Ectodermal cell (in vitro differentiated cells): ENCODE measurements around the gene CEP78.

Experiments used
- H3K27ac ChIP-seq: 2 replicates; pipeline ENCODE4 v1.7.0; 2013; ENCODE audit warnings: mild to moderate bottlenecking, low read depth, low read length; ENCODE audit not compliant: insufficient read depth, poor library complexity, severe bottlenecking
- H3K27me3 ChIP-seq: 2 replicates; pipeline ENCODE4 v1.7.0; 2013; ENCODE audit warnings: mild to moderate bottlenecking, low read length; ENCODE audit not compliant: insufficient read depth, control insufficient read depth, poor library complexity, severe bottlenecking
- H3K36me3 ChIP-seq: one replicate; pipeline ENCODE4 v1.7.0; 2013; ENCODE audit warnings: low read length; ENCODE audit not compliant: control insufficient read depth, insufficient read depth
- H3K4me1 ChIP-seq: one replicate; pipeline ENCODE4 v1.7.0; 2013; ENCODE audit warnings: low read length; ENCODE audit not compliant: control insufficient read depth, insufficient read depth
- H3K4me3 ChIP-seq: 2 replicates; pipeline ENCODE4 v1.7.0; 2013; ENCODE audit warnings: low read depth, low read length, control low read depth; ENCODE audit not compliant: insufficient read depth
- H3K9me3 ChIP-seq: 2 replicates; pipeline ENCODE4 v1.7.0; 2013; ENCODE audit warnings: mild to moderate bottlenecking, low read length, moderate library complexity; ENCODE audit not compliant: control insufficient read depth
- WGBS, 2 experiments: methylation state at CpG; one replicate each; pipeline ENCODE4 v1.1.7; 2013; ENCODE audit warnings: missing lambda C conversion rate in 2 of 2; 5-methylcytosine and 5-hydroxymethylcytosine counted together

Gene CEP78

DNA sequence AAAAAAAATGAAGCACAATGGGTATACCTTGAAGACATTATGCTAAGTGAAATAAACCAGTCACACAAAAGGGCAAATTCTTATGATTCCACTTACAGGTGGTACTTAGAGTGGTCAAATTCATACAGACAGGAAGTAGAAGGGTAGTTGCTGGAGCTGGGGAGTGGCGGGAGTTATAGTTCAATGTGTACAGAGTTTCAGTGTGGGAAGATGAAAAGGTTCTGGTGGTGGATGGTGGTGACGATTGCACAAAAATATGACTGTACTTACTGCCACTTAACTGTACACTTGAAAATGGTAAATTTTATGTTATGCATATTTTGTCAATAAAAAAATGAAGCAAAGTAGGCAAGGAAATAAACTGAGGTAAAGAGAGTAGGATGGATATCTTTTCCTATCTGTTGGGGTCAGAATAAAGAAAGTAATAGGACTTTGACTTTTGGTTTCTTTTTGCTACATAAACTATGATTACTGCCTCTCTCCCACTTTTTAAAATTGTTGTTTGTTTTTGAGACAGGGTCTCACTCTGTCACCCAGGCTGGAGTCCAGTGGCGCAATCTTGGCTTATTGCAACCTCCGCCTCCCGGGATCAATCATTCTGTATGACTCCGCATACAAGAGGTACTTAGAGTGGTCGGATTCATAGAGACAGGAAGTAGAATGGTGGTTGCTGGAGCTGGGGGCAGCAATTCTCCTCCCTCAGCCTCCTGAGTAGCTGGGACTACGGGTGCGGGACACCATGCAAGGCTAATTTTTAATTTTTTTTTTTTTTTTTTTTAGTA is 57.0 kb downstream of the CEP78 start:
- H3K4me1 ChIP-seq, result peaks cover 21% of the 10 kb centered on the region
- 95 to 96% methylated on average over 9 of the region's 9 CpGs for WGBS, 2 experiments
- H3K36me3 ChIP-seq, result no peaks in the 10 kb centered on the region
- H3K4me3 ChIP-seq, result no peak overlapping the region
- H3K27me3 ChIP-seq, result no peaks in the 10 kb centered on the region
- H3K27ac ChIP-seq, result no peak overlapping the region
- no peaks in the 10 kb centered on the region for H3K9me3 ChIP-seq

GRCh38 chr9:78294290-78295176 is 58.7 kb downstream of the CEP78 start:
- Histone ChIP-seq H3K36me3 (no peaks in the 10 kb centered on the region), H3K9me3 (no peaks in the 10 kb centered on the region), H3K27ac (no peak overlapping the region), H3K4me1 (peaks cover 21% of the 10 kb centered on the region), H3K4me3 (no peak overlapping the region), H3K27me3 (no peaks in the 10 kb centered on the region)
- 88 to 97% methylated on average over 5 of the region's 5 CpGs for WGBS, 2 experiments

DNA sequence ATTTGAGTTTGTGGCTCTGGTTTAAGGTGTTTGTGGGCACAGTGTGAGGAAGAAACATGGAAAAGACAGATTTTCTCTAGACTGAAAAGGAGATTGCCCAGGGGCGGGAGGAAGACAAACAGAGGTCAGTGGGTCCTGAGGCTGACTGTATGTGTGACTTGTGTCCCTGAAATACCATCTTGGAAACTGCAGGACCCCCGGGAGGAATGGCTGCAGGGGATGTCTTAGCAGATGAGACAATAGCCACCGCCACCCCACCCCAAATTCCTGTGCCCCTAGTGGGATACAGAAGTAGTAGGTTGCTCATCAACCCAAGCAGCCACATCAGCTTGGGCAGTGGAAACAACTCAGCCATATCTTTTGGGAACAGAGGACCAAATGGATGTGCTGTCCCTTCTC is 59.3 kb downstream of the CEP78 start:
- no peaks in the 10 kb centered on the region for H3K9me3 ChIP-seq
- no peaks in the 10 kb centered on the region for H3K36me3 ChIP-seq
- no peak overlapping the region for H3K4me3 ChIP-seq
- no peaks in the 10 kb centered on the region for H3K27me3 ChIP-seq
- H3K27ac ChIP-seq, result no peak overlapping the region
- WGBS, 2 experiments, result 79 to 86% methylated on average over 3 of the region's 3 CpGs
- H3K4me1 ChIP-seq, result peaks cover 21% of the 10 kb centered on the region

DNA sequence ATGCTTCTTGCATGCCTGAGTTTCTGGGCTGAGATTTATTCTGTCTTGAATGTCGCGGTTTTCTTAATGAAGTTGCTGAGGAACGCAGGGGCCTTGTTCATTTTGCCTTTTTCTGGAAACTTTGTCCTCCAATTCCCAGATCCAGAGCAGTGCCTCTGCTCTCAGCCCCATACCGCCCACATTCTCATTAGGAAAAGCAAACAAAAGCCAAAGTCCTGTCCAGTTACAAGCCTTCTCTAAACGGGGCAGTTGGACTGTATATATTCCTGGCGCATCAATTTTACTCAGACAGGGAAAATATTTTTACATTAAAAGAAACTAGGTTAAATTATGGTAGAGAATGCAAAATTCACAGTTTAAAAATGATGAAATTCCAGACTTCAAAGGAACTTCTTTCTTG is 59.9 kb downstream of the CEP78 start:
- peak overlapping the region; percentile 96 for H3K27ac ChIP-seq
- H3K4me1 ChIP-seq, result peaks cover 21% of the 10 kb centered on the region
- 66 to 69% methylated on average over 5 of the region's 6 CpGs for WGBS, 2 experiments
- no peaks in the 10 kb centered on the region for H3K27me3 ChIP-seq
- peaks cover 2% of the 10 kb centered on the region for H3K36me3 ChIP-seq
- H3K4me3 ChIP-seq, result peak overlapping the region; percentile 94
- H3K9me3 ChIP-seq, result no peaks in the 10 kb centered on the region

GRCh38 chr9:78296201-78296892 is 60.5 kb downstream of the CEP78 start:
- Histone ChIP-seq H3K4me1 (peaks cover 20% of the 10 kb centered on the region), H3K36me3 (peaks cover 8% of the 10 kb centered on the region), H3K9me3 (no peaks in the 10 kb centered on the region), H3K27ac (peak overlapping the region; percentile 96), H3K4me3 (peak overlapping the region; percentile 94), H3K27me3 (no peaks in the 10 kb centered on the region)
- 3% methylated on average over 31 to 32 of the region's 32 CpGs for WGBS, 2 experiments

GRCh38 chr9:78296893-78297671 is 61.2 kb downstream of the CEP78 start, which contains the start of gene PSAT1:
Gene PSAT1 (plus strand): TSS chr9:78297125. CDS start chr9:78297211, 86 bp downstream.
- Histone ChIP-seq H3K9me3 (no peaks in the 10 kb centered on the region), H3K36me3 (peaks cover 14% of the 10 kb centered on the region), H3K27ac (peak within 1 kb of the TSS; percentile 96), H3K27me3 (no peaks in the 10 kb centered on the region), H3K4me1 (peaks cover 18% of the 10 kb centered on the region), H3K4me3 (peak within 1 kb of the TSS; percentile 94)
- 0% methylated on average over 76 of the region's 76 CpGs for WGBS, 2 experiments

- H3K9me3 ChIP-seq, result no peaks in the 10 kb centered on the region
- peak overlapping the region; percentile 96 for H3K27ac ChIP-seq
- H3K4me3 ChIP-seq, result peak overlapping the region; percentile 94
- H3K36me3 ChIP-seq, result peaks cover 14% of the 10 kb centered on the region
- 0% methylated on average over 10 of the region's 10 CpGs for WGBS, 2 experiments
- H3K27me3 ChIP-seq, result no peaks in the 10 kb centered on the region
- peaks cover 18% of the 10 kb centered on the region for H3K4me1 ChIP-seq
Observed at GRCh38 chr9:78297672-78297961, 61.7 kb downstream of the CEP78 start.

- peak overlapping the region; percentile 94 for H3K4me3 ChIP-seq
- H3K36me3 ChIP-seq, result peaks cover 17% of the 10 kb centered on the region
- H3K27me3 ChIP-seq, result no peaks in the 10 kb centered on the region
- H3K9me3 ChIP-seq, result no peaks in the 10 kb centered on the region
- H3K27ac ChIP-seq, result peak overlapping the region; percentile 96
- 2% methylated on average over 13 to 14 of the region's 16 CpGs for WGBS, 2 experiments
- H3K4me1 ChIP-seq, result peaks cover 18% of the 10 kb centered on the region
Observed at GRCh38 chr9:78298046-78298765, 62.3 kb downstream of the CEP78 start.

DNA sequence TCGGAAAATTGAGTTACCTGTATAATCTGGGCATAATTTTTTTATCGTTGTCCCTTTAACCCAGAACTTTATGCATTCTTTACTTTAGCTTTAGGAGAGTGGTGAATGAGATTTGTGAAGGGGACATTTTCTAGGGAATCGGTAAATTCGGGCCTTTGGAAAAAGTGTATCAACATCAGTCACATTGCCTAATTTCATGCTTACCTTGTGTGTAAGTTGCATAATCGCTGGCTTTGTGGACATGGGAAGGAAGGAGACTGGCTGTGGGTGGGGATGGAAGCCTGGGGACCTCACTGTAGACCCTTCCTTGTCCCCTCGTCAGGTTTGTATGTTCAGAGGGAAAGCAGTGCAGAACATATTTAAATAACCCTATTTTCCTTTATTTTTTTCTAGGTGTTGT is 64.3 kb downstream of the CEP78 start:
- peaks cover 28% of the 10 kb centered on the region for H3K36me3 ChIP-seq
- no peak overlapping the region for H3K4me3 ChIP-seq
- no peaks in the 10 kb centered on the region for H3K27me3 ChIP-seq
- no peaks in the 10 kb centered on the region for H3K9me3 ChIP-seq
- H3K27ac ChIP-seq, result no peak overlapping the region
- peaks cover 12% of the 10 kb centered on the region for H3K4me1 ChIP-seq
- WGBS, 2 experiments, result 92 to 94% methylated on average over 5 to 6 of the region's 6 CpGs
